Upper lobe of left lung (tissue), 4 donors: ENCODE results near the gene QKI.

Source experiments
- CTCF ChIP-seq, 6 experiments: fragments of 450-650 bp in 4 of 6; fragments of 200-600 bp in 2 of 6; sonication (generic) in 2 of 6; IDR thresholded peaks; one replicate each; pipeline ENCODE4 v1.5.1; 2016 to 2019; ENCODE audit warnings: antibody characterized with exemption in 6 of 6
- POLR2A ChIP-seq, 4 donors: fragments of 450-650 bp; IDR thresholded peaks; one replicate each; pipeline ENCODE4 v1.5.1; 2016 to 2017; ENCODE audit warnings: antibody characterized with exemption in 4 of 4, mild to moderate bottlenecking in 2 of 4
- POLR2AphosphoS5 ChIP-seq, 2 donors: sonication (generic); formaldehyde crosslinking; IDR thresholded peaks; one replicate each; pipeline ENCODE4 v1.5.1; 2017; ENCODE audit warnings: antibody characterized with exemption in 2 of 2

GRCh38 chr6:163389354-163389753, 25.2 kb upstream of the QKI start:
- TF ChIP-seq CTCF (IDR thresholded peaks at IDR 0.05): no peak
- no peak for TF ChIP-seq POLR2A (IDR thresholded peaks at IDR 0.05)
- no peak for TF ChIP-seq POLR2AphosphoS5 (IDR thresholded peaks at IDR 0.05)
